HepG2 (cell line): ENCODE data around the gene RPS8. TPM values are rescaled to one million over a fixed set of nuclear protein-coding genes. Genes with fewer than 3 reads are reported as not detected.

Source experiments
- FOSL1 ChIP-seq: sonication (generic); formaldehyde crosslinking; IDR thresholded peaks from 2 replicates; pipeline ENCODE4 v1.9.0; 2021; ENCODE audit warnings: missing genetic modification reagents, borderline replicate concordance
- MXD1 ChIP-seq: sonication (generic); formaldehyde crosslinking; IDR thresholded peaks from 2 replicates; pipeline ENCODE4 v1.4.0; 2020; ENCODE audit warnings: mild to moderate bottlenecking, missing genetic modification reagents
- ZC3H4 ChIP-seq: sonication (generic); formaldehyde crosslinking; IDR thresholded peaks from 2 replicates; pipeline ENCODE4 v1.4.0; 2020; ENCODE audit warnings: missing genetic modification reagents, borderline replicate concordance
- ZNF10 ChIP-seq: sonication (generic); formaldehyde crosslinking; IDR thresholded peaks from 2 replicates; pipeline ENCODE4 v1.4.0; 2020; ENCODE audit warnings: mild to moderate bottlenecking, low read depth, missing genetic modification reagents, borderline replicate concordance
- ZNF12 ChIP-seq: sonication (generic); formaldehyde crosslinking; IDR thresholded peaks from 2 replicates; pipeline ENCODE4 v1.5.0; 2020; ENCODE audit warnings: missing genetic modification reagents
- ZNF362 ChIP-seq: sonication (generic); formaldehyde crosslinking; IDR thresholded peaks from 2 replicates; pipeline ENCODE4 v1.4.0; 2020; ENCODE audit warnings: missing genetic modification reagents, mild to moderate bottlenecking, borderline replicate concordance
- ZNF501 ChIP-seq: sonication (generic); formaldehyde crosslinking; IDR thresholded peaks from 2 replicates; pipeline ENCODE4 v1.5.1; 2020; ENCODE audit warnings: mild to moderate bottlenecking, moderate library complexity, missing genetic modification reagents
- ZNF609 ChIP-seq: sonication (generic); formaldehyde crosslinking; IDR thresholded peaks from 2 replicates; pipeline ENCODE4 v1.4.0; 2020; ENCODE audit warnings: mild to moderate bottlenecking, missing genetic modification reagents, borderline replicate concordance
- ZNF710 ChIP-seq: sonication (generic); formaldehyde crosslinking; IDR thresholded peaks from 2 replicates; pipeline ENCODE4 v1.5.0; 2020; ENCODE audit warnings: mild to moderate bottlenecking, missing genetic modification reagents, borderline replicate concordance
- polyA plus RNA-seq, 8 experiments: library from polyadenylated mRNA; depleted of rRNA in 3 of 8; stranded (reverse) in 7 of 8; unstranded in 1 of 8; fragments of >200 nt; fragmentation: Illumina TruSeq in 4 of 8; extraction: Trizol in 4 of 8; gene quantifications; 2 replicates each; pipeline versions ENCODE4 v1.2.1 to v1.2.3, GENCODE V29; 2011 to 2016; ENCODE audit warnings: low read depth in 4 of 8, missing spikeins in 1 of 8, mixed read lengths in 1 of 8; ENCODE audit not compliant: insufficient read depth in 1 of 8
- total RNA-seq, 5 experiments: library from RNA; depleted of rRNA; stranded (reverse); fragments of >200 nt; fragmentation: Illumina TruSeq; extraction: Trizol; gene quantifications; 2 replicates each; pipeline ENCODE4 v1.2.3, GENCODE V29; 2016; ENCODE audit warnings: low read depth in 1 of 5
- TF ChIP-seq, protein P1 (sequence below): IDR thresholded peaks from 2 replicates; pipeline ENCODE4 v1.4.0; 2020; ENCODE audit warnings: mild to moderate bottlenecking, missing genetic modification reagents
- TF ChIP-seq, protein P2 (sequence below): sonication (generic); formaldehyde crosslinking; IDR thresholded peaks from 2 replicates; pipeline ENCODE4 v1.4.0; 2020; ENCODE audit warnings: missing genetic modification reagents

RPS8 gene
- total and polyA plus RNA-seq, 2 of the 13 experiments (the other 11 are each of a cell fraction or from before 2014, with no cell fraction given): 2,628 to 2,822 TPM

DNA sequence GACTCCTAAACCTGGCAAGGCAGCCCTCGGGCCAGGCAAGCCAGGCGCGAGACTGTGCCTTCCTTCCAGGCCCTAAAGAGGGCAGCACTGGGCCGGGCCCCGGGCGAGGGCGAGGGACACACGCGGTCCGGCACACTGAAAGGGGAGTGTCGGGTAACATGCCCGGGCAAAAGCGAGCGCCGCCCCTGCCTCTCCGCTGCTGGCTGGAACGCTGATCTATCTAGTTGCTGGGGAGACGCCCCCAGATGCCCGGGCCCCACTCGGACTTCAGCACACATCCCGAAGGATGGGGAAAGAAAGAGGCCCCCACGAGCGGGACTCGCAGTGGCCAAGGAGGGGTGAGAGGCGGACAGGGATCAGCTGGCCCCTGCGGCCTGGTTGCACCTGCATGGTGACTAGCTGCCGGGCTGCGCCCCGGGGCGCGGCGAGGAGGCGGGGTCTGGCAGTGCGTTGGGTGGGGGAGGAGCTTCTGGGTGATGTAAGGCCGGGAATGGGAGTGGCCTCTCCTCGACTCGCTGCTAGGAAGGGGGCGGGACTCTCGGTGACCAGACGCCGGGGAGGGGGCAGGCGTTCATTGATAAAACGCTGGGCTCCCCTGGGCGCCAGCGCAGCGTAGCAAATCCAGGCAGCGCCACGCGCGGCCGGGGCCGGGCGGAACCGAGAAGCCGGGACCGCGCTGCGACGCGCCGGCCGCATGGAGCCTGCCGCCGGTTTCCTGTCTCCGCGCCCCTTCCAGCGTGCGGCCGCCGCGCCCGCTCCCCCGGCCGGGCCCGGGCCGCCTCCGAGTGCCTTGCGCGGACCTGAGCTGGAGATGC lies 24.6 kb downstream of the RPS8 start, which contains the start of gene PLK3 (continued):
- peak; percentile 80 for TF ChIP-seq ZNF609 (CRISPR knock-in tag)
- TF ChIP-seq ZNF12 (CRISPR knock-in tag): 0 out of 2 replicates have a peak, but pooled peaks have one; percentile 54
- no peak for TF ChIP-seq FOSL1 (CRISPR knock-in tag)
- TF ChIP-seq, protein P1, sequence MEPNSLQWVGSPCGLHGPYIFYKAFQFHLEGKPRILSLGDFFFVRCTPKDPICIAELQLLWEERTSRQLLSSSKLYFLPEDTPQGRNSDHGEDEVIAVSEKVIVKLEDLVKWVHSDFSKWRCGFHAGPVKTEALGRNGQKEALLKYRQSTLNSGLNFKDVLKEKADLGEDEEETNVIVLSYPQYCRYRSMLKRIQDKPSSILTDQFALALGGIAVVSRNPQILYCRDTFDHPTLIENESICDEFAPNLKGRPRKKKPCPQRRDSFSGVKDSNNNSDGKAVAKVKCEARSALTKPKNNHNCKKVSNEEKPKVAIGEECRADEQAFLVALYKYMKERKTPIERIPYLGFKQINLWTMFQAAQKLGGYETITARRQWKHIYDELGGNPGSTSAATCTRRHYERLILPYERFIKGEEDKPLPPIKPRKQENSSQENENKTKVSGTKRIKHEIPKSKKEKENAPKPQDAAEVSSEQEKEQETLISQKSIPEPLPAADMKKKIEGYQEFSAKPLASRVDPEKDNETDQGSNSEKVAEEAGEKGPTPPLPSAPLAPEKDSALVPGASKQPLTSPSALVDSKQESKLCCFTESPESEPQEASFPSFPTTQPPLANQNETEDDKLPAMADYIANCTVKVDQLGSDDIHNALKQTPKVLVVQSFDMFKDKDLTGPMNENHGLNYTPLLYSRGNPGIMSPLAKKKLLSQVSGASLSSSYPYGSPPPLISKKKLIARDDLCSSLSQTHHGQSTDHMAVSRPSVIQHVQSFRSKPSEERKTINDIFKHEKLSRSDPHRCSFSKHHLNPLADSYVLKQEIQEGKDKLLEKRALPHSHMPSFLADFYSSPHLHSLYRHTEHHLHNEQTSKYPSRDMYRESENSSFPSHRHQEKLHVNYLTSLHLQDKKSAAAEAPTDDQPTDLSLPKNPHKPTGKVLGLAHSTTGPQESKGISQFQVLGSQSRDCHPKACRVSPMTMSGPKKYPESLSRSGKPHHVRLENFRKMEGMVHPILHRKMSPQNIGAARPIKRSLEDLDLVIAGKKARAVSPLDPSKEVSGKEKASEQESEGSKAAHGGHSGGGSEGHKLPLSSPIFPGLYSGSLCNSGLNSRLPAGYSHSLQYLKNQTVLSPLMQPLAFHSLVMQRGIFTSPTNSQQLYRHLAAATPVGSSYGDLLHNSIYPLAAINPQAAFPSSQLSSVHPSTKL (CRISPR knock-in tag): peak; percentile 56; the same call in 1 of the 2 replicates
- TF ChIP-seq ZNF501: peak; percentile 96
- TF ChIP-seq, protein P2, sequence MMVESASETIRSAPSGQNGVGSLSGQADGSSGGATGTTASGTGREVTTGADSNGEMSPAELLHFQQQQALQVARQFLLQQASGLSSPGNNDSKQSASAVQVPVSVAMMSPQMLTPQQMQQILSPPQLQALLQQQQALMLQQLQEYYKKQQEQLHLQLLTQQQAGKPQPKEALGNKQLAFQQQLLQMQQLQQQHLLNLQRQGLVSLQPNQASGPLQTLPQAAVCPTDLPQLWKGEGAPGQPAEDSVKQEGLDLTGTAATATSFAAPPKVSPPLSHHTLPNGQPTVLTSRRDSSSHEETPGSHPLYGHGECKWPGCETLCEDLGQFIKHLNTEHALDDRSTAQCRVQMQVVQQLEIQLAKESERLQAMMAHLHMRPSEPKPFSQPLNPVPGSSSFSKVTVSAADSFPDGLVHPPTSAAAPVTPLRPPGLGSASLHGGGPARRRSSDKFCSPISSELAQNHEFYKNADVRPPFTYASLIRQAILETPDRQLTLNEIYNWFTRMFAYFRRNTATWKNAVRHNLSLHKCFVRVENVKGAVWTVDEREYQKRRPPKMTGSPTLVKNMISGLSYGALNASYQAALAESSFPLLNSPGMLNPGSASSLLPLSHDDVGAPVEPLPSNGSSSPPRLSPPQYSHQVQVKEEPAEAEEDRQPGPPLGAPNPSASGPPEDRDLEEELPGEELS (CRISPR knock-in tag): peak; percentile 61
- TF ChIP-seq ZC3H4 (CRISPR knock-in tag): no peak
- peak; percentile 90 for TF ChIP-seq MXD1 (CRISPR knock-in tag)
- 0 out of 2 replicates have a peak, but pooled peaks have one; percentile 59 for TF ChIP-seq ZNF362 (CRISPR knock-in tag)
- no peak for TF ChIP-seq ZNF10 (CRISPR knock-in tag)
- TF ChIP-seq ZNF710 (CRISPR knock-in tag): peak; percentile 72; the same call in 1 of the 2 replicates
